ENCODE results near the gene PSG6. TPM values are rescaled to one million over a fixed set of nuclear protein-coding genes. Genes with fewer than 3 reads are reported as not detected.
"Not testable (repeated sequence)": the region's sequence is repeated elsewhere in the genome, so short reads cannot be mapped to it uniquely, and the experiment has no call there.

The PSG6 gene
- total and polyA plus RNA-seq, 2 of the 4 experiments (the other 2 are of a cell fraction), result 0.18 TPM; not detected in 1

DNA sequence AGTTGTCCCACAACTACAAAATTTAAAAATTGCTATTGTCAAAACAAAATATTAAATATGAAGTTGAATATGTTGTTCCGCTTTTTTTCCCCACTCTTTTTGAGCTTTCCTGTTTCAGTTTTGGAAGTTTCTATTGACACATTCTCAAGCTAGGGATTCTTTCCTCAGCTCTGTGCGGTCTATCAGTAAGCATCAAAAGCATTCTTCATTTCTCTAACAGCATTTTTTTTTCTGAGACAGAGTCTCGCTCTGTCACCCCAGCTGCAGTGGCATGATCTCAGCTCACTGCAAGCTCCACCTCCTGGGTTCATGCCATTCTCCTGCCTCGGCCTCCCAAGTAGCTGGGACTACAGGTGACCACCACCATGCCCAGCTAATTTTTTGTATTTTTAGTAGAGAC, 4.8 kb downstream of the PSG6 start:
- intact Hi-C loops (cut with micrococcal nuclease); H2AK5ac ChIP-seq (ENCODE audit: low read depth, low read length); H3K18ac ChIP-seq (ENCODE audit: low read depth, low read length); BruUV-seq (replicated peaks); H2BK120ac ChIP-seq (ENCODE audit: low read depth, low read length); H3K4me1 ChIP-seq (ENCODE audit: control insufficient read depth, insufficient read depth, low read length); DNase-seq; H3K27me3 ChIP-seq (ENCODE audit: control insufficient read depth, insufficient read depth, low read length); H4K91ac ChIP-seq (ENCODE audit: insufficient read depth, low read depth, low read length); H4K8ac ChIP-seq (ENCODE audit: low read depth in 2 of 2, low read length in 2 of 2); H2BK20ac ChIP-seq (ENCODE audit: low read depth, low read length); H3K9me3 ChIP-seq (ENCODE audit: control insufficient read depth, insufficient read depth, low read length); POLR2A ChIA-PET (ENCODE audit: unreplicated experiment); H3K4me3 ChIP-seq (ENCODE audit: insufficient read depth, low read depth, low read length); CTCF ChIA-PET; H3K79me1 ChIP-seq (ENCODE audit: low read depth in 1 of 2, low read length in 2 of 2); H2BK5ac ChIP-seq (ENCODE audit: low read depth, low read length, poor library complexity, severe bottlenecking); H2AK9ac ChIP-seq (replicated peaks; ENCODE audit: low read depth, low read length, poor library complexity); H3K4ac ChIP-seq (ENCODE audit: low read depth, low read length); H4K20me1 ChIP-seq (ENCODE audit: insufficient read depth, low read length); H3K36me3 ChIP-seq (ENCODE audit: control insufficient read depth, insufficient read depth, low read length); ATAC-seq (ENCODE audit: low read depth); H3K27ac ChIP-seq (ENCODE audit: insufficient read depth, low read length); H3K23ac ChIP-seq (ENCODE audit: low read depth, low read length); H3K9me1 ChIP-seq (ENCODE audit: insufficient read depth, low read length); dilution Hi-C loops (cut with HindIII; ENCODE audit: low sequenced_read_pairs, unreplicated experiment); H2BK15ac ChIP-seq (ENCODE audit: low read depth, low read length); H3K4me2 ChIP-seq (ENCODE audit: low read depth, low read length); H2AFZ ChIP-seq (replicated peaks; ENCODE audit: low read length, poor library complexity); H3K56ac ChIP-seq (ENCODE audit: extremely low read depth, insufficient read depth, low read length); H3K14ac ChIP-seq (replicated peaks; ENCODE audit: low read depth, low read length); H3K9ac ChIP-seq (ENCODE audit: low read depth, low read length); H4K5ac ChIP-seq (ENCODE audit: low read depth, low read length): not testable (repeated sequence)
- WGBS, 2 experiments (ENCODE audit: extremely low coverage in 2 of 2, insufficient read length in 1 of 2), result no CpG with 5 or more reads among the region's 4 CpGs
- in situ Hi-C loops (cut with MboI; ENCODE audit: low sequenced_read_pairs), result loop anchor here (10.0 kb wide), 1 partner anchor 218 kb away; no protein-coding TSS in a partner anchor

DNA sequence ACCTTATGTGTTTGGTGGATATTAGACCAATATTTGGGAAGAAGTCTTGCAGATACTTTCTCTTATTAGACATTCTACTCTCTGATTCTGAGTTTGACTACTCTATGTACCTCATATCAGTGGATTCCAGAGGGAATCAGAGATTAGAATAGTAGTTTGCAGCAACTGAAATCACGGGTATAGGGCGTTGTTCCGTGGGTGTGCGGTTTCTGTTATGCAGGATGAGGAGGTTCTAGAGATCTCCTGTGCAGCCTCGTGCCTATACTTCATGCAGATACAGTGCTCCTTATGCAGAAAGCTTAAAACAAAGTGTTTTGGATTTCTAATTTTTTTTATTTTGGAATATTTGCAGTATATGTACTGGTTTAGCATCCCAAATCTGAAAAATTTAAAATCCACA, 6.0 kb downstream of the PSG6 start:
- in situ Hi-C loops (cut with MboI; ENCODE audit: low sequenced_read_pairs), result loop anchor here (10.0 kb wide), 1 partner anchor 217 kb away; no protein-coding TSS in a partner anchor
- intact Hi-C loops (cut with micrococcal nuclease); H3K18ac ChIP-seq (ENCODE audit: low read depth, low read length); H3K4me3 ChIP-seq (ENCODE audit: insufficient read depth, low read depth, low read length); H2AK5ac ChIP-seq (ENCODE audit: low read depth, low read length); H3K14ac ChIP-seq (replicated peaks; ENCODE audit: low read depth, low read length); H3K36me3 ChIP-seq (ENCODE audit: control insufficient read depth, insufficient read depth, low read length); H2AFZ ChIP-seq (replicated peaks; ENCODE audit: low read length, poor library complexity); BruUV-seq (replicated peaks); H2BK5ac ChIP-seq (ENCODE audit: low read depth, low read length, poor library complexity, severe bottlenecking); H3K27me3 ChIP-seq (ENCODE audit: control insufficient read depth, insufficient read depth, low read length); H3K4me1 ChIP-seq (ENCODE audit: control insufficient read depth, insufficient read depth, low read length); DNase-seq; H2BK120ac ChIP-seq (ENCODE audit: low read depth, low read length); POLR2A ChIA-PET (ENCODE audit: unreplicated experiment); H2AK9ac ChIP-seq (replicated peaks; ENCODE audit: low read depth, low read length, poor library complexity); CTCF ChIA-PET; H3K4ac ChIP-seq (ENCODE audit: low read depth, low read length); ATAC-seq (ENCODE audit: low read depth); H4K91ac ChIP-seq (ENCODE audit: insufficient read depth, low read depth, low read length); H3K56ac ChIP-seq (ENCODE audit: extremely low read depth, insufficient read depth, low read length); H3K23ac ChIP-seq (ENCODE audit: low read depth, low read length); H2BK20ac ChIP-seq (ENCODE audit: low read depth, low read length); H3K9me1 ChIP-seq (ENCODE audit: insufficient read depth, low read length); H4K5ac ChIP-seq (ENCODE audit: low read depth, low read length); H4K8ac ChIP-seq (ENCODE audit: low read depth in 2 of 2, low read length in 2 of 2); H3K4me2 ChIP-seq (ENCODE audit: low read depth, low read length); H2BK15ac ChIP-seq (ENCODE audit: low read depth, low read length); dilution Hi-C loops (cut with HindIII; ENCODE audit: low sequenced_read_pairs, unreplicated experiment); H4K20me1 ChIP-seq (ENCODE audit: insufficient read depth, low read length); H3K9ac ChIP-seq (ENCODE audit: low read depth, low read length); H3K27ac ChIP-seq (ENCODE audit: insufficient read depth, low read length); H3K79me1 ChIP-seq (ENCODE audit: low read depth in 1 of 2, low read length in 2 of 2); H3K9me3 ChIP-seq (ENCODE audit: control insufficient read depth, insufficient read depth, low read length): not testable (repeated sequence)
- WGBS, 2 experiments (ENCODE audit: extremely low coverage in 2 of 2, insufficient read length in 1 of 2), result no CpG with 5 or more reads among the region's 5 CpGs

Measured in IMR-90 (cell line).